K562 (cell line): ENCODE measurements around the gene CTIF. TPM values are rescaled to one million over a fixed set of nuclear protein-coding genes. Genes with fewer than 3 reads are reported as not detected.

Source experiments
- ATAC-seq: fragments of 200-7000 bp; cut with Tn5 transposase; 3 replicates; pipeline ENCODE4 v1.9.1; 2020; ENCODE audit warnings: moderate library complexity
- BruUV-seq: library from RNA; stranded (reverse); fragments of 400-500 nt; replicated peaks from 2 replicates; lab custom pipeline; 2021; lab: Mats Ljungman, UMichigan
- CTCF ChIA-PET: fragments of 300-600 bp; formaldehyde crosslinking; extraction: SDS; loops from one replicate; lab custom pipeline; 2021; ENCODE audit warnings: low intra/inter-chr PET ratio; lab: Yijun Ruan, JAX
- POLR2A ChIA-PET: fragments of 300-600, 350-650 bp; sonication (Branson Sonifier 250); formaldehyde crosslinking; extraction: SDS; loops from one replicate; lab custom pipeline; 2021; ENCODE audit warnings: antibody characterized with exemption, inconsistent platforms; lab: Yijun Ruan, JAX
- DNase-seq, 4 experiments: peaks; one replicate each; pipeline versions ENCODE4 v3.0.0 to v3.0.0-alpha.2; 2011 to 2018; ENCODE audit warnings: low spot score in 3 of 4, mixed read lengths in 3 of 4; ENCODE audit errors: extremely low read depth in 1 of 4
- FAIRE-seq: peaks from 2 replicates; lab custom pipeline; 2011; peaks lifted over from hg19 to GRCh38; lab: Jason Lieb, UNC
- H2AFZ ChIP-seq: 2 replicates; pipeline ENCODE4 v1.6.0; 2011; ENCODE audit warnings: low read depth, low read length, control low read depth, inconsistent platforms
- H3K27ac ChIP-seq: fragments of 200-600 bp; 3 replicates; pipeline ENCODE4 v1.8.0; 2011; ENCODE audit warnings: low read depth, mild to moderate bottlenecking, control low read depth, inconsistent platforms, low read length, moderate library complexity, mixed read lengths; ENCODE audit errors: extremely low read depth
- H3K27me3 ChIP-seq, 2 experiments: fragments of 300-600 bp in 1 of 2; 2 replicates in 1 of 2; 3 replicates in 1 of 2; pipeline versions ENCODE4 v1.6.0 to v1.8.0; 2011; ENCODE audit warnings: inconsistent platforms in 2 of 2, low read length in 2 of 2, mild to moderate bottlenecking in 1 of 2, mixed read lengths in 1 of 2, moderate library complexity in 1 of 2; ENCODE audit not compliant: control insufficient read depth in 2 of 2, insufficient read depth in 2 of 2
- H3K36me3 ChIP-seq: fragments of 300-600 bp; 3 replicates; pipeline ENCODE4 v1.8.0; 2011; ENCODE audit warnings: mild to moderate bottlenecking, low read length, inconsistent platforms; ENCODE audit not compliant: control insufficient read depth, insufficient read depth
- H3K4me1 ChIP-seq, 2 experiments: fragments of 200-600 bp in 1 of 2; replicated peaks in 1 of 2; 2 replicates in 1 of 2; 3 replicates in 1 of 2; pipeline versions ENCODE4 v1.5.1 to v1.8.0; 2011; ENCODE audit warnings: inconsistent platforms in 2 of 2, low read length in 2 of 2, mild to moderate bottlenecking in 1 of 2, mixed read lengths in 1 of 2, moderate library complexity in 1 of 2; ENCODE audit not compliant: control insufficient read depth in 2 of 2, insufficient read depth in 2 of 2
- H3K4me2 ChIP-seq: 2 replicates; pipeline ENCODE4 v1.6.1; 2011; ENCODE audit warnings: low read length, control low read depth, inconsistent platforms, mixed read lengths; ENCODE audit not compliant: insufficient read depth
- H3K4me3 ChIP-seq: fragments of 200-600 bp; sonication (generic), shearing (Covaris generic); 2 replicates; pipeline ENCODE4 v1.5.1; 2016; ENCODE audit warnings: control low read depth, inconsistent platforms
- H3K79me2 ChIP-seq: fragments of 200-600 bp; 3 replicates; pipeline ENCODE4 v1.8.0; 2011; ENCODE audit warnings: low read length, inconsistent platforms; ENCODE audit not compliant: control insufficient read depth, insufficient read depth
- H3K9ac ChIP-seq, 2 experiments: 2 replicates each; pipeline versions ENCODE4 v1.6.0 to v1.6.1; 2011; ENCODE audit warnings: low read depth in 2 of 2, low read length in 2 of 2, control low read depth in 1 of 2, inconsistent platforms in 1 of 2, mild to moderate bottlenecking in 1 of 2, mixed read lengths in 1 of 2; ENCODE audit not compliant: insufficient read depth in 1 of 2
- H3K9me1 ChIP-seq: one replicate; pipeline ENCODE4 v1.6.0; 2011; ENCODE audit warnings: inconsistent platforms, mild to moderate bottlenecking, low read length, moderate library complexity; ENCODE audit not compliant: control insufficient read depth, insufficient read depth
- H3K9me3 ChIP-seq: replicated peaks from 2 replicates; pipeline ENCODE4 v1.5.1; 2011; ENCODE audit warnings: low read depth, low read length, inconsistent platforms; ENCODE audit not compliant: control insufficient read depth, insufficient read depth
- H4K20me1 ChIP-seq: replicated peaks from 2 replicates; pipeline ENCODE4 v1.6.1; 2011; ENCODE audit warnings: low read length, inconsistent platforms, mixed read lengths; ENCODE audit not compliant: control insufficient read depth, insufficient read depth
- BCOR ChIP-seq: fragments of 450-650 bp; IDR thresholded peaks from 2 replicates; pipeline ENCODE4 v1.6.1; 2016
- C11orf30 ChIP-seq: fragments of 450-650 bp; IDR thresholded peaks from 2 replicates; pipeline ENCODE4 v1.6.1; 2016; ENCODE audit warnings: low read depth, mild to moderate bottlenecking
- CBX5 ChIP-seq: IDR thresholded peaks from 2 replicates; pipeline ENCODE4 v1.6.1; 2014; ENCODE audit warnings: low read depth, borderline replicate concordance
- MAZ ChIP-seq, 2 experiments: fragments of 450-650 bp in 1 of 2; sonication (generic) in 1 of 2; formaldehyde crosslinking; IDR thresholded peaks in 1 of 2; conservative IDR thresholded peaks in 1 of 2; 2 replicates each; pipeline versions ENCODE4 v1.4.0 to v1.5.0; 2020; ENCODE audit warnings: mild to moderate bottlenecking in 1 of 2, missing genetic modification reagents in 1 of 2
- NCOA6 ChIP-seq: fragments of 450-650 bp; IDR thresholded peaks from 2 replicates; pipeline ENCODE4 v1.6.1; 2017; ENCODE audit warnings: mild to moderate bottlenecking
- NR2C2 ChIP-seq, 2 experiments: fragments of 200-800 bp in 1 of 2; sonication (Bioruptor generic) in 1 of 2; sonication (generic) in 1 of 2; formaldehyde crosslinking in 1 of 2; IDR thresholded peaks; 2 replicates each; pipeline versions ENCODE4 v1.6.1 to v1.8.0; 2016 to 2022; ENCODE audit warnings: mild to moderate bottlenecking in 1 of 2, missing compliant biosample characterization in 1 of 2, missing genetic modification characterization in 1 of 2, missing genetic modification reagents in 1 of 2
- PRMT5 ChIP-seq: sonication (generic); formaldehyde crosslinking; IDR thresholded peaks from 2 replicates; pipeline ENCODE4 v1.5.0; 2020; ENCODE audit warnings: missing genetic modification reagents
- PRPF4 ChIP-seq: fragments of 200-400 bp; formaldehyde crosslinking; IDR thresholded peaks from one replicate; pipeline ENCODE4 v1.6.1; 2017; ENCODE audit warnings: low read length, low read depth, mild to moderate bottlenecking; ENCODE audit not compliant: insufficient read depth, poor library complexity, severe bottlenecking
- ZNF217 ChIP-seq: sonication (generic); formaldehyde crosslinking; IDR thresholded peaks from 2 replicates; pipeline ENCODE4 v1.8.0; 2022; ENCODE audit warnings: mild to moderate bottlenecking, missing genetic modification reagents
- WGBS: fragments of 100-300 bp; shearing (Covaris generic); methylation state at CpG from one replicate; pipeline ENCODE4 v1.1.6; 2016; ENCODE audit warnings: low coverage, mixed read lengths; ENCODE audit not compliant: insufficient coverage; ENCODE audit errors: missing lambda C conversion rate; 5-methylcytosine and 5-hydroxymethylcytosine counted together
- in situ Hi-C: fragments of 300-500 bp; cut with MboI; formaldehyde crosslinking; loops from 4 replicates; pipeline ENCODE4 v1.15.0; 2018; ENCODE audit warnings: inconsistent platforms, mixed read lengths
- intact Hi-C: fragments of 100-400 bp; cut with micrococcal nuclease; formaldehyde crosslinking; loops from 2 replicates; pipeline ENCODE4 v1.14.2; 2022
- polyA plus RNA-seq, 8 experiments: library from polyadenylated mRNA; depleted of rRNA in 4 of 8; stranded (reverse) in 5 of 8; unstranded in 3 of 8; fragments of >200 nt; fragmentation: Nextera tagmentation in 2 of 8; fragmentation: Illumina TruSeq in 1 of 8; extraction: Ambion mirVana in 2 of 8; extraction: Trizol in 1 of 8; gene quantifications; 2 replicates each; pipeline versions ENCODE4 v1.2.1 to v1.2.3, GENCODE V29; 2011 to 2014; ENCODE audit warnings: inconsistent platforms in 1 of 8, missing spikeins in 1 of 8
- total RNA-seq, 7 experiments: library from RNA; depleted of rRNA in 6 of 7; stranded (reverse); fragments of >200 nt in 6 of 7; fragmentation: Illumina TruSeq in 2 of 7; extraction: Trizol in 2 of 7; gene quantifications; 2 replicates each; pipeline versions ENCODE4 v1.2.1 to v1.2.3, GENCODE V29; 2011 to 2021; ENCODE audit warnings: low replicate concordance in 1 of 7
- TF ChIP-seq, protein P1 (sequence below): fragments of 450-650 bp; IDR thresholded peaks from 2 replicates; pipeline ENCODE4 v1.6.1; 2016; ENCODE audit warnings: antibody characterized with exemption
- TF ChIP-seq, protein P2 (sequence below): fragments of 450-650 bp; IDR thresholded peaks from 2 replicates; pipeline ENCODE4 v1.6.1; 2016; ENCODE audit warnings: missing biosample characterization, missing genetic modification characterization

The CTIF gene
- total and polyA plus RNA-seq, 9 of the 15 experiments (the other 6 are each of a cell fraction or from before 2014, with no cell fraction given), result 0.17 to 11.5 (median 2.2) TPM

- no peaks in the 10 kb centered on the region for H3K9me3 ChIP-seq
- no peak overlapping the region for H3K9ac ChIP-seq
- no TSS peak for BruUV-seq
- no peaks in the 10 kb centered on the region for H4K20me1 ChIP-seq
- no peak overlapping the region for H3K4me2 ChIP-seq
- H3K36me3 ChIP-seq, result no peaks in the 10 kb centered on the region
- ATAC-seq (no peak), FAIRE-seq (no peak), DNase-seq (no peak)
- 0% methylated on average over 1 of the region's 1 CpG for whole genome bisulfite sequencing
- no peaks in the 10 kb centered on the region for H3K27me3 ChIP-seq
- no peak overlapping the region for H2AFZ ChIP-seq
- CTCF ChIA-PET, result no interaction called here
- no peaks in the 10 kb centered on the region for H3K79me2 ChIP-seq
- intact Hi-C loops (no loop called here), in situ Hi-C loops (no loop called here)
- no peak overlapping the region for H3K27ac ChIP-seq
- TF ChIP-seq MAZ (CRISPR knock-in tag; conservative IDR thresholded peaks at IDR 0.05 in 1 of 2, IDR thresholded peaks at IDR 0.05 in 1 of 2), result no peak
- no peak for TF ChIP-seq NCOA6
- no peaks in the 10 kb centered on the region for H3K9me1 ChIP-seq
- H3K4me1 ChIP-seq, result peaks cover 4% of the 10 kb centered on the region in 2 experiments; a peak in 1 of 5 replicates
- H3K4me3 ChIP-seq, result no peak overlapping the region
- POLR2A ChIA-PET, result no interaction called here
Measured at GRCh38 chr18:48866856-48867255, 328.0 kb downstream of the CTIF start.

DNA sequence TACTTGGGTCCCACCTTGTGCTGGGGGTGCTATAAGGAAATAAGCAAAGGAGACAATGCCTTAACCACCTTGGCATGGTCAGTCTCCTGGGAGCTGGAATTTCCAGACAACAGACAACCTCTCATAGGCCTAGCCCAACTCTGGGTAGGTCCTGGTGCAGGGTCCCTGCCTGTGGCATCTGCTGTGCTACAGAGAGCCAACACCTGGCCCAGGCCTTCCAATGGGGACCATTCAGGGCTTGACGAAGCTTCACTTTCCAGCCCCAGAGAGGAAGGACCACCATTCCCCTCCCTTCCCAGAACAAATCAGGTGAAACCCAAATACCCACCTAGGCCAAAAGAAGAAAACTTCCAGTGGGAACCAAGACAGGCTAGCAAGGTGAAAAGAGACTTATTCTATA is 329.1 kb downstream of the CTIF start:
- H3K4me1 ChIP-seq, result peaks cover 10 to 15% of the 10 kb centered on the region in 2 experiments
- TF ChIP-seq BCOR, result no peak
- no peak for TF ChIP-seq NR2C2 (CRISPR knock-in tag; IDR thresholded peaks at IDR 0.05)
- no peak for TF ChIP-seq NR2C2 (tag; IDR thresholded peaks at IDR 0.05)
- no peak for TF ChIP-seq PRMT5 (CRISPR knock-in tag)
- TF ChIP-seq PRPF4, result no peak
- TF ChIP-seq, protein P1, sequence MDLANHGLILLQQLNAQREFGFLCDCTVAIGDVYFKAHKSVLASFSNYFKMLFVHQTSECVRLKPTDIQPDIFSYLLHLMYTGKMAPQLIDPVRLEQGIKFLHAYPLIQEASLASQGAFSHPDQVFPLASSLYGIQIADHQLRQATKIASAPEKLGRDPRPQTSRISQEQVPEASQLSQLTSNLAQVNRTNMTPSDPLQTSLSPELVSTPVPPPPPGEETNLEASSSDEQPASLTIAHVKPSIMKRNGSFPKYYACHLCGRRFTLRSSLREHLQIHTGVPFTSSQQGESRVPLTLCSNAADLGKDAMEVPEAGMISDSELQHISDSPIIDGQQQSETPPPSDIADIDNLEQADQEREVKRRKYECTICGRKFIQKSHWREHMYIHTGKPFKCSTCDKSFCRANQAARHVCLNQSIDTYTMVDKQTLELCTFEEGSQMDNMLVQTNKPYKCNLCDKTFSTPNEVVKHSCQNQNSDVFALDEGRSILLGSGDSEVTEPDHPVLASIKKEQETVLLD, result no peak
- TF ChIP-seq C11orf30, result no peak
- TF ChIP-seq ZNF217 (CRISPR knock-in tag), result no peak
- TF ChIP-seq, protein P2, sequence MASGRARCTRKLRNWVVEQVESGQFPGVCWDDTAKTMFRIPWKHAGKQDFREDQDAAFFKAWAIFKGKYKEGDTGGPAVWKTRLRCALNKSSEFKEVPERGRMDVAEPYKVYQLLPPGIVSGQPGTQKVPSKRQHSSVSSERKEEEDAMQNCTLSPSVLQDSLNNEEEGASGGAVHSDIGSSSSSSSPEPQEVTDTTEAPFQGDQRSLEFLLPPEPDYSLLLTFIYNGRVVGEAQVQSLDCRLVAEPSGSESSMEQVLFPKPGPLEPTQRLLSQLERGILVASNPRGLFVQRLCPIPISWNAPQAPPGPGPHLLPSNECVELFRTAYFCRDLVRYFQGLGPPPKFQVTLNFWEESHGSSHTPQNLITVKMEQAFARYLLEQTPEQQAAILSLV, result no peak
- no peak for TF ChIP-seq CBX5

More for the DNA sequence above, 329.1 kb downstream of the CTIF start:
- H3K27me3 ChIP-seq, result no peaks in the 10 kb centered on the region
- H3K9ac ChIP-seq, result no peak overlapping the region
- H3K36me3 ChIP-seq, result no peaks in the 10 kb centered on the region
- no peaks in the 10 kb centered on the region for H3K9me1 ChIP-seq
- DNase-seq, result no peak
- H3K79me2 ChIP-seq, result no peaks in the 10 kb centered on the region
- FAIRE-seq, result no peak
- no peak for ATAC-seq
- no peak overlapping the region for H2AFZ ChIP-seq
- H3K9me3 ChIP-seq, result no peaks in the 10 kb centered on the region
- ChIA-PET POLR2A (interaction anchor here (1.5 kb wide), 1 partner anchor 12 kb away, joined by 5 read pairs; no protein-coding TSS in a partner anchor), CTCF (no interaction called here)
- in situ Hi-C loops (no loop called here), intact Hi-C loops (no loop called here)
- H3K4me3 ChIP-seq, result no peak overlapping the region
- H4K20me1 ChIP-seq, result no peaks in the 10 kb centered on the region
- BruUV-seq, result no TSS peak
- no peak overlapping the region for H3K4me2 ChIP-seq
- WGBS, result 14% methylated on average over 1 of the region's 1 CpG
- no peak overlapping the region for H3K27ac ChIP-seq
